CMK (cell line): ENCODE measurements around the gene ART4.

Experiments
- DNase-seq: peaks from one replicate; pipeline ENCODE4 v3.0.0-alpha.2; 2010; ENCODE audit warnings: low read depth

The ART4 gene

GRCh38 chr12:14850929-14851663 lies 7.8 kb upstream of the ART4 start:
- DNase-seq = no peak

- DNase-seq = no peak
Observed at GRCh38 chr12:14849661-14850060, 6.3 kb upstream of the ART4 start.

DNA sequence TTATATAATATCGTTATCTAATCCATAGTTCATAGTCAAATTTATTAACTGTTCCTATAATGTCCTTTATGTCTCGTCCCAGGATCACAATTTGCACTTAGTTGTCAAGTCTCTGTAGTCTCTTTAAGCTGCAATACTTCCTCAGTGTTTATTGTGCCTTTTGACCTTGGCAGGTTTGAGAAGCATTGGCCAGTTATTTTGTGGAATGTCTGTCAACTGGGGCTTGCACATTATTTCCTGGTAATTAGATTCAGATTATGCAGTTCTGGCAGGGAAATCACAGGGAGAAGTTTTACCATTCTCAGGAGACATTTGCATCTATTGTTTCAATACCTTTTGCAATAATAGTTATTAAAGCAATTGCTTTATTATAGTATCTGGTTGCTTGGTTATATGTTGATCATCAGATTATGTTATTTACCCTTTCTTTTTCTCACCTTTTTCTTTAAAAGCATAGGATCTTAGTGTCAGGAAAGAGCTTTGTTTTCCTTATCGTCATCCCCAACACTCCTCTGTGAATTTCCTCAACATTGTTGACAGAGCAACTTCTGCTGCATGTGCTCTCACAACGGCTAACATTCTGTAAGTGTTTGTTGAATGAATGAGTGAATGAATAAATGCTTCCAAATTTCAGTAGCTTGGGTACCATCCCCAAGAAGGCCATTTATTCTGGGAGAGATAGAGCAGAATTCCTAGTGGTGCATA lies 3.7 kb upstream of the ART4 start:
- no peak for DNase-seq

DNA sequence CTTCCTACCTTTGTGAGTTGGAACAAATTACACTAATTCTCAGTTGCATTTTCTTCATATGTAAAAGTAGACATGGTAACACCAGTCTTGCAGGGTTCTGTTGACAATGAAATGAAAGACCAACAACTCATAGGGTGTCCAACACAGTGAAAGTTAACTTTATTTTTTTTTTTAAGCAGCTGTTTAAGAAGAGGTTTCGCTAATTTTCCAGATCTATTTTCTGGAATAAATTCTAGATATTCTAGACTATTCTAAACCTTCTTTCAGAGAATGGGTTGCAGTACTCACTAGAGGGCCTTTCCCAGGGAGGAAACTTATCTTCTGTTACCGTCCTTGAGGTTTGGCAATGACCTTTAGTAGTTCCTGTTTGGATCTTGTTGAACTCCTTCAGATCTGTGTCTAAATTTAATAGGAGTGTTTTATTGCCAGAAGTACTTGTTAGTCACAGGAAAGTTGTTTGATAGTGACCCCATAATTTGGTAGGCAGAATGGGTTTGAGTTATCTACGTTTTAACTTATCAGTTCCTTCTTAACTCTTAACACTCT lies 2.8 kb upstream of the ART4 start:
- DNase-seq = no peak

- DNase-seq = no peak
Observed at GRCh38 chr12:14845350-14845750, 2.0 kb upstream of the ART4 start.

- DNase-seq = no peak
Observed at GRCh38 chr12:14844401-14844800, 1.1 kb upstream of the ART4 start.

DNA sequence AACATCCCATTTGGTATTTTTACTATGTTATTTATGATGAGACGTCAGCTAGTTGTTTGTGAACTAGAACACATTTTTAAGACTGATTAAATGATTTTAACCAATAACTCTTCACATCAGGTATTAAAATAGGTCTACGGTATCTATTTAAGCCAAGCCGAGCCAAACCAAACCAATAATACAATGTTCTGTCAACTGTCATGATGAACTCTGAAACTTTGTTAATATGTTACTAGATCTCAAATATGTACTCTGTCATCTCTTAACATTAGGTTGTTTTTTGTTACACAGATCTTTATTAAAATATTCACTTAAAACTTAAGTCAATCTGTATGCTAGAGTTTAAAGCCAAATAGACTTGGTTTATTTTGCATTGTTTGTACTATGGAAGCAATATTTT lies 1.0 kb downstream of the ART4 start:
- DNase-seq = no peak

DNA sequence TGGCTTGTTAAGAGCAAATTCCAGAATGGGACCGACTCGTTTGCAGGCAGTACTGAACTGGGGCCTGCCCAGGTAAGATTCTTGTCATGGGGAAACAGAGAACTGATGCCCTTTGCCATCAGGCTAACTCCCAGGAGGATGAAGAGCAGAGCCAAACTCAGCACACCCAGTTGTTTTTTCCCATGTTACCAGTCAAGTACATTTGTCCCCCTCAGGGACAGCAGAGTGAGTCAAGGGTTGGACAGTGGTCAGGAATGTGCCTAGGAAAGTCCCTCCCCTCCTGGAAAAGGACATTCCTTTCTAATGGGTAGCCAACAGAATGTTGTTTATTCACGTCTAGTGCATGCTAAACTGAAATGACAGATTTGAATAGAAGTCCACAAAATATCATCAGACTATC lies 1.6 kb downstream of the ART4 start:
- DNase-seq = no peak

DNA sequence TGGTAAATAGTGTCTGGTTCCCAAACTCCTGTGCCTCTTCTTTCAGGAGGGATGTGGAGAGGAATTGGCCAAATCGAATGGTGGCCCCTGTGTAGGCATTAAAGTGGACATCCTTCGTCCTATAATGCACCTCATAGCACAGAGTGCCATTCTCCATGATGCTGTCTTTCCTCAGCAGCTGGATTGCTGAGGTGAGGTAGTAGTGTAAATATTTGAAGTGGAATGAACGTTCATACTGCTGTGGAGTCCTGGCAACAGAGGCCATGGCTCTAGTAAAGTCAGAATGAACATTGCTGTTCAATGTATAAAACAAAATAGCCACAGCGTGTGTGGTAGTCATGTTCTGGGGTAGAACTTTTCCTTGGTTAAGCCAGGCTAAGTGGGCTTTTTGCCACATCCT lies 2.7 kb downstream of the ART4 start:
- DNase-seq = no peak

DNA sequence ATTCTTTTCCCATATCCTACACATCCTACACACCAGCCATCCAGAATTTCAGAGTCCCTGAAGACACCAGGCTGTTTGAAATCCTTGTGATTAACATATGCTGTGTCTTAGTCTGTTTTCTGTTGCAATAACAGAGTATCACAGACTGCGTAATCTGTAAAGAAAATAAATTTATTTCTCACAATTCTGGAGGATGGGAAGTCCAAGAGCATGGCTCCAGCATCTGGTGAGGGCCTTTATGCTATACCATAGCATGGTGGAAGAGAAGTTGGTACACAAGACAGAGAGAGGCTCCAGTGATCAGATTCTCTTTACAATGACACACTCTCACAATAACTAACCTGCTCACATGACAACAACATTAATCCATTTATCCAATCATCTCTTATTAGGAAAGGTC lies 4.1 kb downstream of the ART4 start:
- no peak for DNase-seq

DNA sequence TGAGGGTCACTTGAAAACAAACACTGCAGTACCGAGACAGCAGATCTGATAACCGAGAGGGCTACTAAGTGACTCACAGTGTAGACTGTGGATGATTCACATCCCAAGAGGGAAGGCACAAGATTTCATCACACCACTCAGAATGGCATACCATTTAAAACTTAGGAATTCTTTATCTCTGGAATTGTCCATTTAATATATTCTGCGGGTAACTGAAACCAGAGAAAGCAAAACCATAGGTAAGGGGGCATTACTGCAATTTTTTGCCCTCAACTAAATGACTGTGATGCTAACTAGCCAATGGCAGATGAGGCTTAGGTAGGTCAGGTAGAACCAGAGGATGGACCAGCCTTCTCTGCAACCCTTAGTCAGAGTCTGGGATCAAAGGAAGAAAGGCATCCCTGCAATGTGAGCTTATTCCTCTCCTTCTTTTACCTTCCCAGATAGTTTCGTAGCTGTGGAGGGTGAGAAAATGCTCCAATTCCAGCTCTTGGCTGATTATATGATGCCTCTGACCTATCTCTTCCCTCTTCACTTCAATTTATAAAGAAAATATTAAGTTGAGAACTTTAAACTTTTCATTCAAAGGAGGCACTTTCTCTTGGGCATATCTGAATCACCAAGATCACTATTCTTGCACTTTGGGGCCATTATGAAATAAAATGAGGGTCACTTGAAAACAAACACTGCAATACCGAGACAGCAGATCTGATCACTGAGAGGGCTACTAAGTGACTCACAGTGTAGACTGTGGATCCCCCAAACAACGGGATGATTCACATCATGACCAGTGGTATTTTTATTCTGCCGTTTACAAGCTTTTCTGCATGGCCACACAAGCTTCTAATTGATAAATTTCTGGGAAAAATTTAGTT lies 6.8 kb downstream of the ART4 start:
- no peak for DNase-seq

DNA sequence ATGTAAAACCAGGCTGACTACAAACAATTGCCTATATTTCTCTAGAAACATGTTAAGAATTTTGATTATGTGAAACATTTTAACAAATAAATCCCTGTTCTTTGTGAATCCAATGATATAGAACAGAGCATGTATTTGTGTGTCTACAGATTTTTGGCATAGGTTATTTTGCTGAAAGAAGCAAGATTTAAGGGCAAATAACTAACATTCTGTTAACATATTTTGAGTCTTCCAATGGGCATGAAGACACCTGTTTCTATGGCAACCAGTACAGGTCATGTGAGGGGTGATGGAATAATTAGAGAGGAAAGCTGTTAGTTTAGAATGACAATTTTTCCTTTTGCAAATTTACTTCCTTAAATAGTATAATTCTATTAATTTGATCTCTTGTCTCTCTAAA lies 8.8 kb downstream of the ART4 start:
- DNase-seq = no peak

- no peak for DNase-seq
Observed at GRCh38 chr12:14833952-14834351, 9.4 kb downstream of the ART4 start.

DNA sequence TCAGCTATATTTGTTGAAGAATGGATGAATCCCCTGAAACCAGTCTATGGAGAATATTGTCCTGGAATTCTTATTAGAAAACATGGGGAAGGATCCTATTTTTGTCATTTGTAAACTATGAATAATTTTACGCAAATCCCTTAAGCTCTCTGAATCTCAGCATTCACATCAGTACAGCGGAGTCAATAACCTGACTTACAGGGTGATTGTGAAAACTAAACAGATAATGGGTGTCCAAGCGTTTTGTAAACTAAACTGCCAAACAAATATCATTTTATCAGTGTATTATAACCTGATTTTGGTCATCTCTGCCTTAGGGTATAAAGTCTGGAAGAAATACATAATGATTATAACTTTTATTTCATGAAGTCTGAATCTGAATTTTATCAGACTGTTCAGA lies 10.0 kb downstream of the ART4 start:
- no peak for DNase-seq

DNA sequence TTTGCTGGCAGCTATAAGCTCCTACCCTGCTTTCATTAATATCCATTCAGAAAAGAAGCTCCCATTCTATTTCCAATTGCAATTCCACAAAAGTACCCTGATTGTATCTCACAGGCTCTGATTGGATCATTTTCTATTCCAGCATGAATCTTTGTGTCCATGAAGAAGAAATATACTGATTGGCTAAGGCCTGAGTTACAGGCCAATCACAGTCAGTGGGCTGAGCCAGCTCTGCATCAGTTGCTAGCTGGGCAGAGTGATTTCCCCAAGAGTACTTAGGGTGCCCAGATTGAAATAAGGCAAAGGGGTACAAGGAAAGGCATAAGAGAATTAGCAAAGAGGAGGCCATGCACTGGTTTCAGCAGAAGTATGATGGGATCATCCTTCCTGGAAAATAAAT lies 14.4 kb downstream of the ART4 start:
- no peak for DNase-seq

DNA sequence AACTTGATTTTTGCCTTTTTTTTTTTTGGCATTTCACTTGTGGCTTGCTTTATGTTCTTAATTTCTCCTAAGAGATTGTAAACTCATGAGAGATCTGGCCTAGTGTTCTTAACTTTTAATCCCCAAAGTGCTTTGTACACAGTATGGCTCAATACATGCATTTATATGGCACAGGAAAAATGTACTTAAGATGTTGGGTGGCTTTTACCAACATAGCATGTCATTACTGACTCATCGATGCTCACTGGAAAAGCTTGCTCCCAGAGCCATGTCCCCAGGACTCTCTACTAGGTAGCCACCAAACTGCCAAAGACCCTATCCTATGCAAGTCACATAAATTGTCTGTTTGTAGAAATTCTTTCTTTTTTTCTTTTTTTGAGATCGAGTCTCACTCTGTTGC lies 16.3 kb downstream of the ART4 start:
- DNase-seq = no peak

- no peak for DNase-seq
Observed at GRCh38 chr12:14826491-14826890, 16.8 kb downstream of the ART4 start.

- DNase-seq = no peak
Observed at GRCh38 chr12:14825256-14825655, 18.1 kb downstream of the ART4 start.

DNA sequence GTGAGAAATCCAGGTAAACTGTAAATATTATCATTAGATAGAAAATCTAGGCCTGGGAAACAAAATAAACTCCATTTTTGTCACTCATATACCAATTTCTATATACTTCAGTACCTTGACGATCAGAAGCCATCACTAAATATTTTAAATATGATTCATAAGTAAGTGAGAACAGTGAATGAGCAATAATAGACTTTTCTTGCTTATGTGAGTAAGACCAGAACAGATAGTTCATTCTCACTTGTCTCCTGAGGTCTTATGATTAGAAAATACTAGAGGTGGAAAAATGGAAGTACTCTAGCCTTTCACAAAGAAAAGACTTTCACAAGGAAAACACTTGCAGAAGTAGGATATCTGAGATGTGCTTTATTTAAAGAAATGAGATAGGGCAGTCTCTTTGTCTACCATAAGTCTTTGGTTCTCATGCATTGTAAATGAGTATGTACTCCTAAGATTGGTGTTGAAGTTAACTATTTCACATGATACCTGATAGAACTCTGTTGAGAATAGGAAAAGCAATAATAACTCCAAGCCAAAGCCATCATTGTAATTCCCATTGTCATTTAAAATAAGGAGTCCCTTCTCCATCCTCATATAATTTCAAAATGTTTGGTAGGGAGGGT lies 19.2 kb downstream of the ART4 start:
- DNase-seq = no peak

GRCh38 chr12:14814014-14814413 lies 29.3 kb downstream of the ART4 start, which contains the start of gene SMCO3:
Gene SMCO3, minus strand, starts transcription at chr12:14814182. Its CDS starts 7,502 bp downstream, at chr12:14806680.
- DNase-seq = no peak

GRCh38 chr12:14811486-14811885 lies 31.8 kb downstream of the ART4 start:
- DNase-seq = no peak

- no peak for DNase-seq
Observed at GRCh38 chr12:14810953-14811483, 32.3 kb downstream of the ART4 start.
